Stimulated activated CD4-positive, alpha-beta T cell treated with anti-CD3 and anti-CD28 coated beads, TNF-alpha, amount 100 ng/mL, for 48 hours (primary cell): Measurements from ENCODE around the gene MOB3A.

Experiments used
- DNase-seq, 3 donors: peaks; one replicate each; pipeline ENCODE4 v3.0.0-alpha.2; 2020; ENCODE audit warnings: low read depth in 3 of 3

Gene MOB3A

GRCh38 chr19:2081873-2082810, 14.0 kb downstream of the MOB3A start:
- DNase-seq: no peak

GRCh38 chr19:2080336-2080988, 15.7 kb downstream of the MOB3A start:
- DNase-seq: no peak

GRCh38 chr19:2079865-2080301, 16.2 kb downstream of the MOB3A start:
- no peak for DNase-seq

- DNase-seq: no peak
Observed at GRCh38 chr19:2079076-2079864, 16.9 kb downstream of the MOB3A start.

- no peak for DNase-seq
Observed at GRCh38 chr19:2077833-2078619, 18.1 kb downstream of the MOB3A start.

DNA sequence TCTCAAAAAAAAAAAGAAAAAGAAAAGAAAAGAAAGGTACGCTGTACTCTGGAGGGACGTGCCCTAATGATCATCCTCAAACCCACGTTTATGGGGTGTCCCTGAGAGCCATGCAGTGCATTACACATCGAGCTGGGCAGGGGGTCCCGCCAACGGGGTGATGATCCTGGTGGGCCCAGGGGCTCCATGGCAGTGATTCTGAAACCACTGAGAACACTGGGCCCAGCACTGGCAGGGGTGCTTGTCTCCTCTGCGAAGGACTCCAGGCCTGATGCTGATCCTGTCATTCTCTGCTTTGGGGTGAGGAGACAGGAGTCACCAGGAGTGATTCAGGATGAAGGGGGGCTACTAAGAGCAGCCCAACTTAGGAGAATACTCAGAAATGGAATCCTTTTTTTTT, 18.7 kb downstream of the MOB3A start:
- DNase-seq: no peak

GRCh38 chr19:2076526-2076944, 19.6 kb downstream of the MOB3A start:
- DNase-seq: no peak

DNA sequence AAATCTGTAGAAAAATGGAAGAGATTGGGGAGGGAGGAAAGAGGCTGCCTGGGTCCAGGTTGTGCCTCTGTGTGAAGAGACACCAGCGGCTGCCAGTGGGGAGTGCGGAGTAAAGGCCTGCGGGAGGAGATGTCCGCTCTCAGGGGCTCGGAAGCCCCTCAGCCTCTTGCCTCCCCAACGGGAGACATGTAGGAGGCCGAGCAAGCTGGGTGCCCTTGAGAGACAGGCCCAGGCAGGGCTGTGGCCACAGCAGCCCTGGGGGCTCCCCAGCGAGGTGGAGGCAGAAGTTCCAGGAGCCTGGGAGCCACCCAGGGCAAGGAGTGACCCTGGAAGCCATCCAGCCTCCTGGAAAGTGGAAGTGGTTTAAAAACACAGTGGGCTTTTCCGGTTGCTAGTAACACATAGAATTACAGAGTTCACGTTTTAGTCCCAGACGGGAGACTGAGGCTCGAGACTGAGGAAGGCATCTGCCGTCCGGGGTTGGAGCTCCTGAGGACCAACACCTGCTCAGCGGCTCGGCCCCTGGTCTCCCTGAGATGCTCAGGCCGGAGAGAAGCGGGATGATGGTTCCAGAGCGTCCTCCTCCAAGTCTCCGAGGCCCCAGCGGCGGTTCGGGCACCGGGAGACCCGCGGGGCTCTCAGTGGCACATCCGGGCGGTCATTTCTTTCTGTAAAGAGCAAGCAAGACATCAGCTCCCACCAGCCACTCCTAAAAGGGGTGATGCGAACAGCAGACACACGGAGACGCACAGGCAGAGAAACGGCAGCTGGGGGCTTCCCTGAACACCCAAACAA, 23.2 kb downstream of the MOB3A start:
- DNase-seq: no peak

DNA sequence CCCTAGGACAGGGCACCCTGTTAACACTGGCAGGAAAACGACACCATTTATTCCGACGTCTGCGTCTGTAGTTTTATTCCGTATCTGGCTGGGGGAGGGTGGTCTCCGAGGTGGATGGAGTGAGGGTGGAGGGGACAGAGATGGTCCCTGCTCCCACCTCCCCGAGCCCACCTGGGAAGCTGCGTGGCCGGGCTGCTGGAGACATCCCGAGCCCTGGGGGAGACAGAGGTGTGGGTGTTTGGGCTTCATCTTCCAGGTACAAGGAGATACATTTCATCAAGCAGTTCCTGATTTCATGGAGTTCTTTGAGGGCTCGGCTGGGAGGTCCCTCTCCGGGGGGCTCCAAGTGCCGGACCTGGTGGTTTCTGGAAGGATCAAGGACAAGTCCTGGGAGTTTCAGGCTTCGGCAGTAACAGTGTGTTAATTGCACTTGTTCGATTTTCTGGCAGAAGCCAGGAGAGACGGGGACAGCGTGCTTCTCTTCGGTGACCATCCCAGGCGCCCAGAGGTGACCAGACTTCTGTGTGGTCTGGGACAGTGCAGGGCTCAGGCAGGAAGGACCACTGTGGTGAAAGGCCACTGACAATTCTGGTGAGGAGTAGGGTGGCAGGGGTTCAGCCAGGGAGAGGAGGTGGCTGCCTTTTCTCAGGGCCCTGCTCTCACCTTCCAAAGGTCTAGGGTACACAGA, 25.0 kb downstream of the MOB3A start:
- no peak for DNase-seq

- no peak for DNase-seq
Observed at GRCh38 chr19:2070436-2070827, 25.7 kb downstream of the MOB3A start.

GRCh38 chr19:2064788-2065524, 31.2 kb downstream of the MOB3A start:
- DNase-seq: no peak

GRCh38 chr19:2064395-2064787, 31.7 kb downstream of the MOB3A start:
- DNase-seq: no peak

DNA sequence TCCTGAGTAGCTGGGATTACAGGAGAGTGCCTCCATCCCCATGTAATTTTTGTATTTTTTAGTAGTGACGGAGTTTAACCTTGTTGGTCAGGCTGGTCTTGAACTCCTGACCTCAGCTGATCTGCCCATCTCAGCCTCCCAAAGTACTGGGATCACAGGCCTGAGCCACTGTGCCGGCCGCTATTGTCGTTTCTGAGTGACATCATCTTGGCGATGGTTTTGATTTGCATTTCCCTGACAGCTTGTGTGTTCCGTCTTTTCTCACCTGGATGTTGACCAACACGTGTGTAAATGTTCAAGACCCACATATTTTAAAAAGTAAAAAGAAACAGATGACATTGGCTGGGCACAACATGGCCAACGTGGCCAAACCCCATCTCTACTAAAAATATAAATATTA, 32.3 kb downstream of the MOB3A start:
- DNase-seq: no peak

DNA sequence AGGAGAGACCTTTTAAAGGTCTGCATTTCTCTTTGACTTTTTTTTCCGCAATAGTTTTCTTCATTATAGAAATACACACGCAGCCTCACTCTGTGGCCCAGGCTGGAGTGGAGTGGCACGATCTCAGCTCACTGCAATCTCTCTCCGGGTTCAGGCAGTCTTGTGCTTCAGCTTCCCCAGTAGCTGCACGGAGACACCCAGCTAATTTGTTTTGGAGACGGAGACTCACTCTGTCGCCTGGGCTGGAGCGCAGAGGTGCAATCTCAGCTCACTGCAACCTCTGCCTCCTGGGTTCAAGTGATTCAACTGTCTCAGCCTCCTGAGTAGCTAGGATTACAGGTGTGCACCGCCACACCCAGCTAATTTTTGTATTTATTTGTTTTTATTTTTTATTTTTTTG, 33.4 kb downstream of the MOB3A start:
- DNase-seq: no peak

GRCh38 chr19:2062389-2062729, 33.8 kb downstream of the MOB3A start:
- DNase-seq: no peak

DNA sequence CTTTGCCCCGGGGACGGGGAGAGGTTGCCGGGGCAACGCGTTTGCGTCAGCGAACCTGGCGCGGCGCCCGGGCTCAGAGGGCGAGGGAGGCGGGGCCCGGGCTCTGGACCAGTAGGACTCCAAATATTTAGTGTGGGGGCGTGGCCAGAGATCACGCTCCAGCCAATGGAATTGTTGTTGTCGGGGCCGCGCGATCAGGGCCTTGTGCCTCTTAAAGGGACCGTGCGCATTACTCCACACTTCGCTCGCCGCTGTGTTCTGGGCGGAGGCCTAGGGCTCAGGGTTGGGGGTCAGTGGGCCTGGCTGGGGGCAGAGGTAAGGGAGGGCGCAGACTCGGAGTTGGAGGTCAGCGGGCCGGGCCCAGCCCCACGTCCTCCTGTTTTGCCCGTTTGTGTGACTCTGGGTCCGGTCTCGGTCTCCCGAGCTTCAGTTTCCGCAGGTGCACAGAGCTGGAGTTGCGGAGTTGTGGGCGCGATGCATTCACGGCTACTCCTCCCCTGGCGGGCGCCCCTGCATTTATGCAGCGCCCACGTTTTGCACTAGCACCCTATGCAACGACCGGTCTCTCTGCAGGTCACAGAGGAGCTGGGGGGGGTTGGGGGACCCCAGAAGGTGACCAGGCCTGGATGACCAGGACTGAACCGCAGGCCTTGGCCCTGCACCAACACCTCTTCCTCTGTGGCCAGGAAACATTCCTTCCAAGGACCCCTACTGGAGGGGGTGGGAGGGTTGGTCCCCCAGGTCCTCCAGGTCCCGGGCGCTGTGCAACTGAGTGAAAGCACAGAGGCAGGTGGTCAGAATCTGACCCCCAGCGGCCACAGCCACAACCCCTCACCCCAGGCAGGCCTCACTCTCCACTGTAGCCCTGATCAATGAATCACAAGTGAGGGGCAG, 34.4 kb downstream of the MOB3A start:
- DNase-seq: peak; percentile 98 to 99 (median 99)

DNA sequence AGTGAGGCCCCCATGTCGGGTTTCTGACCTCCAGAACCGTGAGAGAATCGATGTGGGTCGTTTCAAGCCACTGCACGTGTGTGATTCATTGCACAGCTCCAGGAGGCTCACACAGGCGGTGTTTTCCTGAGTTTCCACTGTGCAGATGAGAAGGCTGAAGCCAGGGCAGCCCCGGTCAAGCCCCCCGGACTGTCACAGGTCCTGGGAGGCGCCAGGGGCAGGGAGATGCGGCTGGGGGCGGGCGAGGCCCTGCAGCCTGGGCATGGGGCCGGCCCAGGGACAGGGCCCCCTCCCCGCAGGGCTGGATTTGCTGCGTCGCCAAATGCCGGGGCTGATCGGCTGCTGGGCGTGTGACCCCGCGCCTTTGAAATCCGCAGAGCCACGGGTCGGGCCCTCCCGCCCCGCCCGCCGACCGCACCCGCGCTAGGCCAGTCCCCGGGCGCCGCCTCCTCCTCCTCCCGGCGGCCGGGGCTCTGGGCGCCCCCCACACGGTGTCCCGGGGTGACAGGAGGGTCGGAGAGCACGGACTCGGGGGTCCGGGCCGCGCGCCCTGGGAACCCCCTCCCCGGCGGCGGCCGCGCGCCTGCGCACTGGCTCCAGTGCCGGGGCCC, 35.1 kb downstream of the MOB3A start:
- no peak for DNase-seq
